PFSK-1 (cell line): ENCODE measurements around the gene SLC19A1.

Experiments used
- FOXP2 ChIP-seq: optimal IDR thresholded peaks from 2 replicates; pipeline ENCODE3; 2011; ENCODE audit warnings: borderline replicate concordance, control low read depth, inconsistent platforms; ENCODE audit not compliant: insufficient read depth; ENCODE audit errors: extremely low read length, extremely low read depth
- POLR2AphosphoS5 ChIP-seq: IDR thresholded peaks from 2 replicates; pipeline ENCODE4 v1.6.1; 2012; ENCODE audit warnings: low read depth, mild to moderate bottlenecking, control low read depth, low read length, moderate library complexity
- SIN3A ChIP-seq: IDR thresholded peaks from 2 replicates; pipeline ENCODE4 v1.6.1; 2012; ENCODE audit warnings: mild to moderate bottlenecking, low read length, moderate library complexity, borderline replicate concordance; ENCODE audit not compliant: insufficient read depth
- TAF1 ChIP-seq: IDR thresholded peaks from 2 replicates; pipeline ENCODE4 v1.6.1; 2012; ENCODE audit warnings: low read length, control low read depth, borderline replicate concordance; ENCODE audit not compliant: insufficient read depth
- TF ChIP-seq, protein P1 (sequence below), 2 experiments: IDR thresholded peaks; 2 replicates each; pipeline versions ENCODE4 v1.6.1 to v1.8.0; 2011 to 2012; ENCODE audit warnings: low read depth in 2 of 2, low read length in 2 of 2, control low read depth in 1 of 2, inconsistent platforms in 1 of 2, mild to moderate bottlenecking in 1 of 2, moderate library complexity in 1 of 2; ENCODE audit not compliant: insufficient read depth in 1 of 2

Gene SLC19A1

GRCh38 chr21:45511661-45512431 lies 30.4 kb downstream of the SLC19A1 start:
- TF ChIP-seq, protein P1, sequence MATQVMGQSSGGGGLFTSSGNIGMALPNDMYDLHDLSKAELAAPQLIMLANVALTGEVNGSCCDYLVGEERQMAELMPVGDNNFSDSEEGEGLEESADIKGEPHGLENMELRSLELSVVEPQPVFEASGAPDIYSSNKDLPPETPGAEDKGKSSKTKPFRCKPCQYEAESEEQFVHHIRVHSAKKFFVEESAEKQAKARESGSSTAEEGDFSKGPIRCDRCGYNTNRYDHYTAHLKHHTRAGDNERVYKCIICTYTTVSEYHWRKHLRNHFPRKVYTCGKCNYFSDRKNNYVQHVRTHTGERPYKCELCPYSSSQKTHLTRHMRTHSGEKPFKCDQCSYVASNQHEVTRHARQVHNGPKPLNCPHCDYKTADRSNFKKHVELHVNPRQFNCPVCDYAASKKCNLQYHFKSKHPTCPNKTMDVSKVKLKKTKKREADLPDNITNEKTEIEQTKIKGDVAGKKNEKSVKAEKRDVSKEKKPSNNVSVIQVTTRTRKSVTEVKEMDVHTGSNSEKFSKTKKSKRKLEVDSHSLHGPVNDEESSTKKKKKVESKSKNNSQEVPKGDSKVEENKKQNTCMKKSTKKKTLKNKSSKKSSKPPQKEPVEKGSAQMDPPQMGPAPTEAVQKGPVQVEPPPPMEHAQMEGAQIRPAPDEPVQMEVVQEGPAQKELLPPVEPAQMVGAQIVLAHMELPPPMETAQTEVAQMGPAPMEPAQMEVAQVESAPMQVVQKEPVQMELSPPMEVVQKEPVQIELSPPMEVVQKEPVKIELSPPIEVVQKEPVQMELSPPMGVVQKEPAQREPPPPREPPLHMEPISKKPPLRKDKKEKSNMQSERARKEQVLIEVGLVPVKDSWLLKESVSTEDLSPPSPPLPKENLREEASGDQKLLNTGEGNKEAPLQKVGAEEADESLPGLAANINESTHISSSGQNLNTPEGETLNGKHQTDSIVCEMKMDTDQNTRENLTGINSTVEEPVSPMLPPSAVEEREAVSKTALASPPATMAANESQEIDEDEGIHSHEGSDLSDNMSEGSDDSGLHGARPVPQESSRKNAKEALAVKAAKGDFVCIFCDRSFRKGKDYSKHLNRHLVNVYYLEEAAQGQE (IDR thresholded peaks at IDR 0.05; ENCODE audit: insufficient read depth in 1 of 2, low read depth in 2 of 2, low read length in 2 of 2): no peak
- TF ChIP-seq TAF1: no peak
- TF ChIP-seq POLR2AphosphoS5: peak; percentile 34; the same call in 1 of the 2 replicates
- TF ChIP-seq SIN3A: no peak
- no peak for TF ChIP-seq FOXP2

- TF ChIP-seq FOXP2: no peak
These were observed 31.2 kb downstream of the SLC19A1 start for GRCh38 chr21:45511007-45511406.

DNA sequence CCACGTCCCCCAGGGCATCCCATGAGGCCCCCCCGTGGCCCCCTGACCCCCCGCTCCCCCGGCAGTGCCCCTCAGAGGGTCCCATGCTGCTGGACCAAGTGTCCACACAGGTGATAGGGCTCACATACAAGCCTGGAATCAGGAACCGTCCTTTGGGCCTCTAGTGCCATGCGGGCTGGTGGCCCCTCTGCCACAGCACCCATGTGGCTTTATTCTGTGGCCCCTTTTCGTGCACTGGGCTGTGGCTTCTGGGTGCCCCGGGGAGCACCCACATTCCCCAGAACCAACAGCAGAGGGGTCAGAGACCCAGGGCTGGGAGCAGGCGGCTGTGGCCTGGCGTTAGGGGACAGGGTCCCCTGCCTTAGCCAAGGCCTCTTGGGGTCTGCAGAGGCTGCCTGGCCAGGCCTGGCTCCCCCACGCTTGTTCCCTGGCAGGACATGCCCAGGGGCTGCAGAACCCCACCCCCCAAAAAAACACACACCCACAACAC lies 31.7 kb downstream of the SLC19A1 start:
- TF ChIP-seq, protein P1 (IDR thresholded peaks at IDR 0.05; ENCODE audit: insufficient read depth in 1 of 2, low read depth in 2 of 2, low read length in 2 of 2): no peak
- TF ChIP-seq FOXP2: no peak
- TF ChIP-seq SIN3A: no peak
- no peak for TF ChIP-seq TAF1
- no peak; the same call in 1 of the 2 replicates for TF ChIP-seq POLR2AphosphoS5

DNA sequence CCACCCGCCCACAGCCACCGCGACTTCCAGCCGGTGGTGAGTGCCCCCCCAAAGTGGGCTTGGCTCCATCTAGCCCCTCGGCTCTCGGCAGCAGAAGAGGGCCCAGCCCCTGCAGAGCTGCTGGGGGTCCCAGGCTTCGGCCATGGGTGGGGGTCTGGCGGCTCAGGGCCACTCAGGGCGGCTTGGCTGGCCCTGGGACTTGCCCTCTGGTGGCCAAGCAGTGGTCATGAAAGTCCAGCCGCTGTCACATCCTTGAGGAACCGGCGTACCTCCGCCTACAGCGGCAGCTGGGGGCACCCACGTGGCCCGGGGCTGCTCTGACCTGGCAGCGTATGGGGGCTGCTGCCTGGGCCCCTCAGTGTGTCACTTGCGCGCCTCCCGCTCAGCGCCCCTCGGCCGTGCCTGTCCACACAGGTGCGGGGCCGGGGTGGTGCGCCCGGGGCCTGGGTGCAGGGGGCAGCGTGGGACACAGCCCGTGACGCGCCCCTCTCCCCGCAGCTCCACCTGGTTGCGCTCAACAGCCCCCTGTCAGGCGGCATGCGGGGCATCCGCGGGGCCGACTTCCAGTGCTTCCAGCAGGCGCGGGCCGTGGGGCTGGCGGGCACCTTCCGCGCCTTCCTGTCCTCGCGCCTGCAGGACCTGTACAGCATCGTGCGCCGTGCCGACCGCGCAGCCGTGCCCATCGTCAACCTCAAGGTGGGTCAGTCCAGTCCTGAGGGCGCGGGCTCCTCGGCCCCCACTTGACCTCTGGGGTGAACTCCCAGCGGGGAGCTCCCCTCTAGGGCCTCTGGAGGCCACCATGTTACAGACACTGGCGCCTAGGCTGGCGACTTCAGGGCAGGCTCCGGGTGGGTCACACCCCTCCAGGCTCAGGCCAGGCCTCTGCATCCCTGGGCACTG lies 32.4 kb downstream of the SLC19A1 start:
- no peak for TF ChIP-seq TAF1
- no peak; the same call in 1 of the 2 replicates for TF ChIP-seq POLR2AphosphoS5
- no peak for TF ChIP-seq SIN3A
- no peak for TF ChIP-seq FOXP2
- TF ChIP-seq, protein P1 (IDR thresholded peaks at IDR 0.05; ENCODE audit: insufficient read depth in 1 of 2, low read depth in 2 of 2, low read length in 2 of 2): no peak

DNA sequence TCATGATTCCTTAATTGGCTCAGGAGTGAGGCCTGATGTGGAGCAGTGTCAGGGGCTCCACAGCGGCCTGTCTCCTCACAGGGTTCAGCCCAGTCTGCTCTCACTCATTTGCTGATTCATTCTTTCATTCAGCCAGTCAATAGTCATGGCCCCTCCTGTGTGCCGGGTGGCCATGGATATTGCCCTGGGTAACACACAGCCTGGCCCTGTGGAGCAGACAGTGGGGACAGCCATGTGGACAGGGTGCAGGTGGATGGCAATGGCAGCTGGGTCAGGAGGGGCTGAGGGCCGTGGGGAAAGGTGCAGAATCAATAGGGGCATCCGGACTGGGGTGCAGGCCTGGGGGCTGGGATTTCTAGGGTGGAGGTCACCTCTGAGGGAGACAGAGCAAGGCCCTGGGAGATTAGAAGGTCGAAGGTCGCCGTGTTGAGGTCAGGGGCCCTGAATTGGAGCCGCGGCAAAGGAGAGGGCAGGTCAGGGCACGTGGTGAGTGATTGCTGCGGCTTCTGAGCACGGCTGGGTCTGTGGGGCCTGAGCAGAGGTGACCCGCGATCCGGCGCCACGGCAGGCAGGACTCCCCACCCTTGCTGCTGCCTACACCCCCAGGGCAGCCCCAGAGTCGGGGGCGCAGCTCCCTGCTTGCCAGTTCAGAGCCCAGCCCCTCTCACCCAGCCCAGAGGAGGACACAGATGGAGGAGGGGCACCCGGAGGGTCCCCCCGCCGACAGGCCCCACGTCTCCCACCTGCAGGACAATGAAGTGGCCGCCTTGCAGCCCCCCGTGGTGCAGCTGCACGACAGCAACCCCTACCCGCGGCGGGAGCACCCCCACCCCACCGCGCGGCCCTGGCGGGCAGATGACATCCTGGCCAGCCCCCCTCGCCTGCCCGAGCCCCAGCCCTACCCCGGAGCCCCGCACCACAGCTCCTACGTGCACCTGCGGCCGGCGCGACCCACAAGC lies 33.4 kb downstream of the SLC19A1 start:
- TF ChIP-seq POLR2AphosphoS5 (no peak; the same call in 1 of the 2 replicates), FOXP2 (no peak), SIN3A (no peak), TAF1 (no peak)
- TF ChIP-seq, protein P1 (IDR thresholded peaks at IDR 0.05; ENCODE audit: insufficient read depth in 1 of 2, low read depth in 2 of 2, low read length in 2 of 2): no peak
